GM12872 (cell line): ENCODE results near the gene LTN1.

ENCODE experiments used
- CTCF ChIP-seq: IDR thresholded peaks from 3 replicates; pipeline ENCODE4 v1.5.1; 2011; ENCODE audit warnings: low read depth, mild to moderate bottlenecking, low read length, moderate library complexity; ENCODE audit not compliant: insufficient read depth

LTN1 gene

GRCh38 chr21:28960245-28960644, 32.4 kb downstream of the LTN1 start:
- TF ChIP-seq CTCF, result no peak

- TF ChIP-seq CTCF, result no peak
Measured at GRCh38 chr21:28959367-28960099, 33.1 kb downstream of the LTN1 start.

- no peak for TF ChIP-seq CTCF
Measured at GRCh38 chr21:28953247-28953646, 39.4 kb downstream of the LTN1 start.

GRCh38 chr21:28952686-28953085, 40.0 kb downstream of the LTN1 start:
- TF ChIP-seq CTCF, result no peak

DNA sequence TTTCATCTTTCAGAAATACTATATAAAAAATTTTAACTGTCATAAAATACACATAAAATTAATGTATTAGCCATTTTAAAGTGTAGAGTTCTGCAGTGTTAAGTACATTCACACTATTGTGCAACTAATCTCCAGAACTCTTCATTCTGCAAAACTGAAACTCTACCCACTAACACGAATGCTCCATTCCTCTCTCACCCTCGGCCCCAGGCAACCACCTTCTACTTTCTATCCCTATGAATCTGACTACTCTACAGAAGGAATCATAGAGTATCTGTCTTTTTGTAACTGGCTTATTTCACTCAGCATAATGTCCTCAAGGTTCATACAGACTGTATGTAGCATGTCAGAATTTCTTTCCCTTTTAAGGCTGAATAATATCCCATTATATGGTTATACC, 43.4 kb downstream of the LTN1 start:
- TF ChIP-seq CTCF, result no peak

DNA sequence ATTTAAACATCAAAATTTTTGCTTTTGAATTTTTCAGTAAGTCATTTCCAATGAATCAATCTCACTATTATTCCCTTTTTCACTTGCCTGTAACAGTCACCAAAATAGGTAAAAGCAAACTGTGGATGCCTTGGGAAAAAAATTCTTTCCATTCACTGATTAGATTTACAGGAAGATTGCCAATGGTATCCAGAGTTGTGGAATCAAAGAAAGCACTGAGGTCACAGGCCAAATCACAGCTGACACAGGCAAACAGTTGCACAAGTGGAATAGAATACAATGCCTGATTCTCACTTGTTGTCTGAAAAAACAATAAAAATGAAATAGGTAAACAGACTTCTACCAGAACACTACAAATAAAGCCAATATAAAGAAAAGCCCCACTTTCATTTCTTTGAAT, 48.4 kb downstream of the LTN1 start:
- TF ChIP-seq CTCF, result no peak

DNA sequence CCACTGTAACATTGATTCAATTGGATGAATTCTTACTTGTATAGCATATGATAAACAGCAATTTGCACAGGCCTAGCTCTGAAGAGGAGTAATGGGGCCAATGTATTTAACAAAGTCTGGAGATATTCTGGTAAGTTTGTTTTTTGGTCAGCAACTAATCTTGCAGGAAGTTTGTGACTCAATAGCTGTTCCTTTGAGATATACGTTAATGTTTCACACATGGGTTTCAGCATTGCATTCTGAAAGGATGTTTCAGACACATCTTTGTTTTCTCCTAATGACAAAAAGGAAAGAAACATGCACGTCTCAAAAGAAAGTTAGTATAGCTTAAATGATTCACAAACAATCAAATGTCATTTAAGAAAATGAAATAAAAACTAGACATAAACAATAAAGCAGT, 49.0 kb downstream of the LTN1 start:
- no peak for TF ChIP-seq CTCF

- TF ChIP-seq CTCF, result no peak
Measured at GRCh38 chr21:28938726-28939125, 54.0 kb downstream of the LTN1 start.
